Measurements from ENCODE around the gene ACP3.

GRCh38 chr3:132286035-132286434, 31.2 kb upstream of the ACP3 start:
- TF ChIP-seq CTCF (conservative IDR thresholded peaks at IDR 0.05; ENCODE audit: low read depth, low read length) (no peak), EZH2 (IDR thresholded peaks at IDR 0.05; ENCODE audit: borderline replicate concordance, low read depth, low read length, poor library complexity, severe bottlenecking) (no peak)
